ENCODE data around the gene P2RX7. TPM values are rescaled to one million over a fixed set of nuclear protein-coding genes. Genes with fewer than 3 reads are reported as not detected.

P2RX7 gene
- total and polyA plus RNA-seq, 9 of the 15 experiments (the other 6 are each of a cell fraction or from before 2014, with no cell fraction given), result 0.04 to 0.65 (median 0.30) TPM

GRCh38 chr12:121123488-121123887 lies 9.2 kb upstream of the P2RX7 start:
- no peaks in the 10 kb centered on the region for H3K27me3 ChIP-seq (ENCODE audit: control insufficient read depth in 2 of 2, insufficient read depth in 2 of 2, low read length in 2 of 2)
- FAIRE-seq (no peak), DNase-seq (ENCODE audit: extremely low read depth in 1 of 4, low spot score in 3 of 4) (no peak), ATAC-seq (no peak)
- POLR2A ChIA-PET, result interaction anchor here (0.6 kb wide), 1 partner anchor 23 kb away, joined by 3 read pairs; no protein-coding TSS in a partner anchor
- no peak overlapping the region for H3K4me3 ChIP-seq
- H3K4me2 ChIP-seq (ENCODE audit: insufficient read depth, low read length), result no peak overlapping the region
- WGBS (ENCODE audit: insufficient coverage, low coverage, missing lambda C conversion rate), result 29% methylated on average over 2 of the region's 2 CpGs
- H3K9ac ChIP-seq (ENCODE audit: insufficient read depth in 1 of 2, low read depth in 2 of 2, low read length in 2 of 2), result no peak overlapping the region
- no peak overlapping the region for H3K27ac ChIP-seq (ENCODE audit: extremely low read depth, low read depth, low read length)
- BruUV-seq (replicated peaks), result no TSS peak
- peaks cover 6 to 12% of the 10 kb centered on the region in 2 experiments; a peak in 4 of 5 replicates for H3K4me1 ChIP-seq (replicated peaks in 1 of 2; ENCODE audit: control insufficient read depth in 2 of 2, insufficient read depth in 2 of 2, low read length in 2 of 2)
- H3K9me3 ChIP-seq (replicated peaks; ENCODE audit: control insufficient read depth, insufficient read depth, low read depth, low read length), result no peaks in the 10 kb centered on the region
- no peaks in the 10 kb centered on the region for H3K9me1 ChIP-seq (ENCODE audit: control insufficient read depth, insufficient read depth, low read length)
- no peaks in the 10 kb centered on the region for H3K36me3 ChIP-seq (ENCODE audit: control insufficient read depth, insufficient read depth, low read length)
- intact Hi-C loops (cut with micrococcal nuclease), result no loop called here
- CTCF ChIA-PET (ENCODE audit: low intra/inter-chr PET ratio), result no interaction called here
- H4K20me1 ChIP-seq (replicated peaks; ENCODE audit: control insufficient read depth, insufficient read depth, low read length), result no peaks in the 10 kb centered on the region
- no peaks in the 10 kb centered on the region for H3K79me2 ChIP-seq (ENCODE audit: control insufficient read depth, insufficient read depth, low read length)
- in situ Hi-C loops (cut with MboI), result no loop called here
- peak overlapping the region; percentile 9; the same call in 1 of the 2 replicates for H2AFZ ChIP-seq (ENCODE audit: low read depth, low read length)
- TF ChIP-seq ZNF121 (CRISPR knock-in tag; conservative IDR thresholded peaks at IDR 0.05) (no peak), TEAD4 (IDR thresholded peaks at IDR 0.05; ENCODE audit: low read length) (0 out of 2 replicates have a peak, but pooled peaks have one; percentile 23), TEAD4 (CRISPR knock-in tag; IDR thresholded peaks at IDR 0.05; ENCODE audit: borderline replicate concordance) (no peak), USF2 (CRISPR knock-in tag; IDR thresholded peaks at IDR 0.05) (peak; percentile 67), TFE3 (CRISPR knock-in tag; IDR thresholded peaks at IDR 0.05) (peak; percentile 96), CXXC5 (CRISPR knock-in tag; IDR thresholded peaks at IDR 0.05) (no peak), SMARCC2 (IDR thresholded peaks at IDR 0.05; ENCODE audit: low read depth) (no peak), ZNF511 (CRISPR knock-in tag; IDR thresholded peaks at IDR 0.05) (no peak), BCOR (IDR thresholded peaks at IDR 0.05) (no peak), MECOM (CRISPR knock-in tag; IDR thresholded peaks at IDR 0.05) (no peak), RBM14 (IDR thresholded peaks at IDR 0.05; ENCODE audit: borderline replicate concordance, insufficient read depth, low read depth, low read length) (no peak), AFF1 (IDR thresholded peaks at IDR 0.05; ENCODE audit: low read depth in 1 of 2, partially characterized antibody in 2 of 2) (no peak), NFIX (CRISPR knock-in tag; IDR thresholded peaks at IDR 0.05; ENCODE audit: low read depth) (no peak), NR2C2 (CRISPR knock-in tag; IDR thresholded peaks at IDR 0.05) (no peak), NR2C2 (tag; IDR thresholded peaks at IDR 0.05) (no peak), SMAD3 (CRISPR knock-in tag; conservative IDR thresholded peaks at IDR 0.05) (no peak)
